HEK293T (cell line): Measurements from ENCODE around the gene MGAT4B.

ENCODE experiments used
- BHLHE40 ChIP-seq: fragments of 450-650 bp; IDR thresholded peaks from 2 replicates; pipeline ENCODE4 v1.6.1; 2016; ENCODE audit warnings: mild to moderate bottlenecking, moderate library complexity, borderline replicate concordance
- ELF4 ChIP-seq: fragments of 450-650 bp; IDR thresholded peaks from 2 replicates; pipeline ENCODE4 v1.6.1; 2017; ENCODE audit warnings: antibody characterized with exemption
- FOXA1 ChIP-seq: fragments of 450-650 bp; IDR thresholded peaks from 2 replicates; pipeline ENCODE4 v1.6.1; 2016; ENCODE audit warnings: mild to moderate bottlenecking
- FOXK2 ChIP-seq: fragments of 450-650 bp; IDR thresholded peaks from 2 replicates; pipeline ENCODE4 v1.6.1; 2016; ENCODE audit warnings: mild to moderate bottlenecking
- FOXM1 ChIP-seq: fragments of 450-650 bp; IDR thresholded peaks from 2 replicates; pipeline ENCODE4 v1.6.1; 2017; ENCODE audit warnings: mild to moderate bottlenecking, borderline replicate concordance
- HDGF ChIP-seq: fragments of 450-650 bp; IDR thresholded peaks from 2 replicates; pipeline ENCODE4 v1.6.1; 2017; ENCODE audit warnings: antibody characterized with exemption, borderline replicate concordance
- L3MBTL2 ChIP-seq: fragments of 450-650 bp; conservative IDR thresholded peaks from 2 replicates; pipeline ENCODE4 v1.6.1; 2016; ENCODE audit warnings: mild to moderate bottlenecking
- LEF1 ChIP-seq: fragments of 450-650 bp; IDR thresholded peaks from 2 replicates; pipeline ENCODE4 v1.6.1; 2017; ENCODE audit warnings: mild to moderate bottlenecking, borderline replicate concordance
- NFRKB ChIP-seq: fragments of 450-650 bp; IDR thresholded peaks from 2 replicates; pipeline ENCODE4 v1.6.1; 2016; ENCODE audit warnings: mild to moderate bottlenecking, moderate library complexity
- SP1 ChIP-seq: fragments of 450-650 bp; IDR thresholded peaks from 2 replicates; pipeline ENCODE4 v1.6.1; 2017
- SUZ12 ChIP-seq: fragments of 450-650 bp; IDR thresholded peaks from 2 replicates; pipeline ENCODE4 v1.6.1; 2016; ENCODE audit warnings: mild to moderate bottlenecking
- TARDBP ChIP-seq: fragments of 450-650 bp; IDR thresholded peaks from 2 replicates; pipeline ENCODE4 v1.6.1; 2016
- ZNF384 ChIP-seq: fragments of 450-650 bp; IDR thresholded peaks from 2 replicates; pipeline ENCODE4 v1.6.1; 2016
- TF ChIP-seq, protein P1 (sequence below): fragments of 450-650 bp; IDR thresholded peaks from 2 replicates; pipeline ENCODE4 v1.6.1; 2016

DNA sequence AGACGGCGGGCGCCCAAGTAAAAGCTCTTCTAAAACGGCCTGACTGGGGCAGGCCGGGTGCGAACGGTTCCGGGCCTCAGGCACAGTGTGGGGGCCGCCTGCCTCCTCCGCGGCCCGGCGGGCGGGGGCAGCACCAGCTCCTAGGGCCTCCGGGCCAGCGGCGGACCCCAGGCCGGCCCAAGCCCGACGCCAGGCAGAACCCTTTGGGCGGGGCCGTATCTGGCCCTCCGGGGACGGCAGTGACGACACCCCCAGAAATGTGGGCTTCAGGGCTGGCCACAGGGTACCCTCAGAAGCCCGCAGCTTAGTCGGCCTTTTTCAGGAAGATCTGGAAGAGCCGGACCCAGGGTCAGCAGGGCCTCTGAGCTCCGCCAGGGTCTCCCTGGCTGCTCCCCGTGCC is 8.9 kb downstream of the MGAT4B start:
- TF ChIP-seq ELF4 (no peak), FOXK2 (no peak), SUZ12 (no peak), ZNF384 (no peak), SP1 (no peak), L3MBTL2 (no peak), BHLHE40 (no peak), FOXM1 (no peak), HDGF (no peak), NFRKB (no peak), FOXA1 (no peak), LEF1 (no peak), TARDBP (no peak)
- TF ChIP-seq, protein P1, sequence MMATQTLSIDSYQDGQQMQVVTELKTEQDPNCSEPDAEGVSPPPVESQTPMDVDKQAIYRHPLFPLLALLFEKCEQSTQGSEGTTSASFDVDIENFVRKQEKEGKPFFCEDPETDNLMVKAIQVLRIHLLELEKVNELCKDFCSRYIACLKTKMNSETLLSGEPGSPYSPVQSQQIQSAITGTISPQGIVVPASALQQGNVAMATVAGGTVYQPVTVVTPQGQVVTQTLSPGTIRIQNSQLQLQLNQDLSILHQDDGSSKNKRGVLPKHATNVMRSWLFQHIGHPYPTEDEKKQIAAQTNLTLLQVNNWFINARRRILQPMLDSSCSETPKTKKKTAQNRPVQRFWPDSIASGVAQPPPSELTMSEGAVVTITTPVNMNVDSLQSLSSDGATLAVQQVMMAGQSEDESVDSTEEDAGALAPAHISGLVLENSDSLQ: no peak
